OCI-LY1 (cell line): Measurements from ENCODE around the gene EEF1AKMT4.

ENCODE experiments used
- EZH2 ChIP-seq: fragments of 200-600 bp; sonication (generic), shearing (Covaris generic); IDR thresholded peaks from 2 replicates; pipeline ENCODE4 v1.8.0; 2017; ENCODE audit warnings: borderline replicate concordance, mixed run types, mild to moderate bottlenecking, antibody characterized with exemption, low read length, moderate library complexity, mixed read lengths
- TF ChIP-seq, protein P1 (sequence below): fragments of 200-600 bp; sonication (generic), shearing (Covaris generic); IDR thresholded peaks from 2 replicates; pipeline ENCODE4 v1.5.1; 2017; ENCODE audit warnings: mild to moderate bottlenecking, antibody characterized with exemption, low read length, moderate library complexity, mixed read lengths

DNA sequence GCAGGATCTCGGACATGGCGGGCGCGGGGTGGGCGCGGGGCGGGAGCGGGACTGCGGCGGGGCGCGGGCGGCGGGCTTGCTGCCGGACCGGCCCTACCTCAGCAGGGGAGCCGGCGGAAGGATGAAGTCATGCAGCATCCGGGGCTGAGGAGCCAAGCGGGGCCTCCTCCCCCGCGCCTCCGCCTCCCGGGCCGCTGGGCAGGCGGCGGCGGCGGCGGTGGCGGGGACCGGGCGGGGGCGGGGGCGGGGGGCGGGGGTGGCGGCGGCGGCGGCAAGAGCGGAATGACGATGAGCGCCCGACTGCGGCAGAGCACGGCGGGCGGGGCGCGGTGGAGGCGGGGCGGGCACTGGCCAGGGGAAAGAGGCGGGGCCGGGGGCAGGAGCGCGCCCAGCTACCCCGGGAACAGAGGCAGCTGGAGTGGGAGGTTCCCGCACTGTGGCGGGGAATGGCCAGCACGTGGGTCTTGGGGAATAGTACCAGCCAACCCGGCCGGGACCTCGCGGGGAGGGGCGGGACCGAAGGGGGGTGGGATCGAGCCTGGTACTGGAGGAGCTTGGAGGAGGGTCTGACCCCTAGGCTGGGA is 11.9 kb downstream of the EEF1AKMT4 start, which contains the start of gene CAMK2N2:
- TF ChIP-seq, protein P1, sequence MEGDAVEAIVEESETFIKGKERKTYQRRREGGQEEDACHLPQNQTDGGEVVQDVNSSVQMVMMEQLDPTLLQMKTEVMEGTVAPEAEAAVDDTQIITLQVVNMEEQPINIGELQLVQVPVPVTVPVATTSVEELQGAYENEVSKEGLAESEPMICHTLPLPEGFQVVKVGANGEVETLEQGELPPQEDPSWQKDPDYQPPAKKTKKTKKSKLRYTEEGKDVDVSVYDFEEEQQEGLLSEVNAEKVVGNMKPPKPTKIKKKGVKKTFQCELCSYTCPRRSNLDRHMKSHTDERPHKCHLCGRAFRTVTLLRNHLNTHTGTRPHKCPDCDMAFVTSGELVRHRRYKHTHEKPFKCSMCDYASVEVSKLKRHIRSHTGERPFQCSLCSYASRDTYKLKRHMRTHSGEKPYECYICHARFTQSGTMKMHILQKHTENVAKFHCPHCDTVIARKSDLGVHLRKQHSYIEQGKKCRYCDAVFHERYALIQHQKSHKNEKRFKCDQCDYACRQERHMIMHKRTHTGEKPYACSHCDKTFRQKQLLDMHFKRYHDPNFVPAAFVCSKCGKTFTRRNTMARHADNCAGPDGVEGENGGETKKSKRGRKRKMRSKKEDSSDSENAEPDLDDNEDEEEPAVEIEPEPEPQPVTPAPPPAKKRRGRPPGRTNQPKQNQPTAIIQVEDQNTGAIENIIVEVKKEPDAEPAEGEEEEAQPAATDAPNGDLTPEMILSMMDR = no peak
- TF ChIP-seq EZH2 = no peak
